Measurements from ENCODE around the gene F11. TPM values are rescaled to one million over a fixed set of nuclear protein-coding genes. Genes with fewer than 3 reads are reported as not detected.

The F11 gene
- total and polyA plus RNA-seq, 2 of the 13 experiments (the other 11 are each of a cell fraction or from before 2014, with no cell fraction given) = 35.1 to 58.0 TPM

DNA sequence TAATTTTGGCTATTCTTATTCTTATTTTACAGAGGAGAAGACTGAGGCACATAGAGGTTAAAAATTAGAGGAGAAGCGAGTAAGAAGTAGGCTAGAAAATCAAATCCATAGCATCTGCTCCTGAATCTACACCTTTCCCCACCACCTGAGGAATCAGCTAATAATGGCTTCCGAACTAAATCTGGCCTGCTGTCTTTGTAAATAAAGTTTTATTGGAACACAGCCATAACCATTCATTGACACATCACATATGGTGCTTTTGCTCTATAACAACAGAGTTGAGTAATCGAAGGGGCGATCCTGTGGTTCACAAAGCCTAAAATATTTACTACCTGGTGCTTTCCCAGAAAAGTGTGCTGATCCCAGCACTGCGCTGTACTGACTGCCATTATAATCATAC lies 38.2 kb downstream of the F11 start (continued):
- TF ChIP-seq ZBTB40 (IDR thresholded peaks at IDR 0.05) (peak; percentile 29; the same call in 1 of the 2 replicates), ZBTB40 (CRISPR knock-in tag; IDR thresholded peaks at IDR 0.05) (peak; percentile 23; the same call in 1 of the 2 replicates)

DNA sequence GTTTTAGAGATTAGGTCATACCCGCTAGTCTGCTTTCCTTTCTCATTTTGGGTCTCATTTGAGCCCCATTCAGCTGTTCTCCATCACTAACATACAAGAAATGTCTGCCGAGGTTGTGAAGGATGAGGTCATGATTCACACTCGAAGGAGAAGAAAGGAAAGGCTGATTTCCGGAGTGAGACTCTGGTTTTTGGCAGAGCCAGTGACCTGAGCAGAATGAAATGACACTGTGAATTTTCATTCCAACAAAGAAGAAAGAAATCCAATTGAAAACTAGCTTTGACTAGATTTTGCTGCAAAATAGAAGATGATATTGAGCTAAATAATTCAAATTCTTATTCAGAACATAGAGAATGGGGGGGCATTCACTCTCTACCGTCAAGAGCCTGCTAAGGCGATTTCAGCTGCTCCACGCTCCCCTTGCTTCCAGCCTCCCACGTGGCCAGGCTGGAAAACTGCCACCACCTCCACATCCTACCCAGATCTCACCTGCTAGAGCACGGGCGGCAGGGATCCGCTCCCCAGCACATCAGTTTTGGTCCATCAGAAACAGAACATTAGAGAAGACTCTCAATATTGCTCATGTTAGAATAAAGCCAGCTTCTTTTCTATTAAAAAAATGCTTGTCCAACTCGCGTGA lies 39.0 kb downstream of the F11 start:
- peaks cover 0 to 31% of the 10 kb centered on the region in 2 experiments; a peak in 2 of 5 replicates for H3K27me3 ChIP-seq (ENCODE audit: control insufficient read depth in 1 of 2, insufficient read depth in 2 of 2, low read length in 2 of 2)
- ChIA-PET POLR2A (no interaction called here), CTCF (ENCODE audit: low intra/inter-chr PET ratio, low total read pairs) (no interaction called here)
- H4K20me1 ChIP-seq (ENCODE audit: insufficient read depth, low read length) = no peaks in the 10 kb centered on the region
- no peak overlapping the region for H3K27ac ChIP-seq (ENCODE audit: extremely low read length, insufficient read depth, low read length)
- FAIRE-seq (no peak), ATAC-seq (no peak), DNase-seq (ENCODE audit: low spot score) (no peak)
- H3K9me3 ChIP-seq (ENCODE audit: low read length) = no peaks in the 10 kb centered on the region
- H3K4me3 ChIP-seq (replicated peaks in 1 of 3; ENCODE audit: insufficient read depth in 1 of 3, low read depth in 2 of 3, low read length in 3 of 3) = no peak overlapping the region
- 15% methylated on average over 13 of the region's 13 CpGs for WGBS (ENCODE audit: low lambda C conversion rate)
- H3K36me3 ChIP-seq (replicated peaks in 1 of 2; ENCODE audit: control insufficient read depth in 1 of 2, insufficient read depth in 2 of 2, low read length in 2 of 2) = no peaks in the 10 kb centered on the region
- no peaks in the 10 kb centered on the region for H3K79me2 ChIP-seq (ENCODE audit: insufficient read depth, low read length)
- no TSS peak for BruUV-seq (replicated peaks)
- TF ChIP-seq ZNF776 (CRISPR knock-in tag; IDR thresholded peaks at IDR 0.05) (no peak), MED1 (CRISPR knock-in tag; IDR thresholded peaks at IDR 0.05) (no peak), NFIB (CRISPR knock-in tag; IDR thresholded peaks at IDR 0.05; ENCODE audit: borderline replicate concordance) (no peak), TGIF2 (CRISPR knock-in tag; IDR thresholded peaks at IDR 0.05) (no peak), ATF7 (IDR thresholded peaks at IDR 0.05) (peak; percentile 35; the same call in 1 of the 2 replicates), ATF7 (CRISPR knock-in tag; IDR thresholded peaks at IDR 0.05) (no peak), ZNF30 (CRISPR knock-in tag; IDR thresholded peaks at IDR 0.05) (no peak)
- in situ Hi-C loops (cut with HindIII; ENCODE audit: extremely low pct_ligation_motif_present, low pct_unique_long_range_greater_than_20kb) (loop anchor here (10.0 kb wide), 1 partner anchor 280 kb away; no protein-coding TSS in a partner anchor), intact Hi-C loops (cut with micrococcal nuclease; ENCODE audit: unreplicated experiment) (no loop called here)
- no peak overlapping the region for H2AFZ ChIP-seq (ENCODE audit: low read length)
- H3K4me1 ChIP-seq (ENCODE audit: insufficient read depth, low read length) = no peaks in the 10 kb centered on the region
- H3K9ac ChIP-seq (ENCODE audit: insufficient read depth, low read depth, low read length) = no peak overlapping the region
- H3K4me2 ChIP-seq (ENCODE audit: low read depth, low read length) = no peak overlapping the region

All from HepG2 (cell line).